HG03457 (cell line): Measurements from ENCODE around the gene MST1.

Source experiments
- ATAC-seq: cut with Tn5 transposase; IDR thresholded peaks from one replicate; pipeline ENCODE4 v1.9.1; 2021; ENCODE audit warnings: moderate number of reproducible peaks; ENCODE audit not compliant: unreplicated experiment

Gene MST1

GRCh38 chr3:49658711-49659110 is 30.6 kb downstream of the MST1 start:
- no peak for ATAC-seq

- ATAC-seq = no peak
Measured at GRCh38 chr3:49657208-49657915, 31.9 kb downstream of the MST1 start.

- ATAC-seq = no peak
Measured at GRCh38 chr3:49656541-49657112, 32.6 kb downstream of the MST1 start.

GRCh38 chr3:49655731-49656285 is 33.5 kb downstream of the MST1 start:
- no peak for ATAC-seq

GRCh38 chr3:49654955-49655556 is 34.2 kb downstream of the MST1 start:
- ATAC-seq = no peak

- no peak for ATAC-seq
Measured at GRCh38 chr3:49654176-49654825, 35.0 kb downstream of the MST1 start.

GRCh38 chr3:49653621-49654020 is 35.7 kb downstream of the MST1 start:
- no peak for ATAC-seq

GRCh38 chr3:49652903-49653415 is 36.3 kb downstream of the MST1 start:
- no peak for ATAC-seq

- ATAC-seq = no peak
Measured at GRCh38 chr3:49652218-49652902, 36.9 kb downstream of the MST1 start.

- ATAC-seq = no peak
Measured at GRCh38 chr3:49650637-49651036, 38.6 kb downstream of the MST1 start.

GRCh38 chr3:49650177-49650576 is 39.1 kb downstream of the MST1 start:
- ATAC-seq = no peak

- ATAC-seq = no peak
Measured at GRCh38 chr3:49649576-49649975, 39.7 kb downstream of the MST1 start.

- no peak for ATAC-seq
Measured at GRCh38 chr3:49648354-49649019, 40.8 kb downstream of the MST1 start.

- ATAC-seq = no peak
Measured at GRCh38 chr3:49647741-49648140, 41.5 kb downstream of the MST1 start.

GRCh38 chr3:49646236-49646635 is 43.0 kb downstream of the MST1 start:
- no peak for ATAC-seq

GRCh38 chr3:49644684-49645083 is 44.6 kb downstream of the MST1 start:
- ATAC-seq = no peak

GRCh38 chr3:49642708-49643145 is 46.5 kb downstream of the MST1 start:
- ATAC-seq = no peak

GRCh38 chr3:49641921-49642707 is 47.2 kb downstream of the MST1 start:
- ATAC-seq = no peak

- no peak for ATAC-seq
Measured at GRCh38 chr3:49641292-49641691, 48.0 kb downstream of the MST1 start.
